MM.1S (cell line): Measurements from ENCODE around the gene NKX6-2.

Experiments used
- EZH2 ChIP-seq: fragments of 300-600 bp; sonication (generic); optimal IDR thresholded peaks from 2 replicates; pipeline ENCODE3; 2017; ENCODE audit warnings: low read depth, mild to moderate bottlenecking, antibody characterized with exemption, low read length, mixed read lengths
- EZH2phosphoT487 ChIP-seq: fragments of 300-600 bp; sonication (generic); IDR thresholded peaks from 2 replicates; pipeline ENCODE4 v1.6.1; 2018; ENCODE audit warnings: antibody characterized with exemption, low read length
- TF ChIP-seq, protein P1 (sequence below): fragments of 300-600 bp; sonication (generic); IDR thresholded peaks from 2 replicates; pipeline ENCODE4 v1.5.1; 2016; ENCODE audit warnings: antibody characterized with exemption, low read length, mixed read lengths

DNA sequence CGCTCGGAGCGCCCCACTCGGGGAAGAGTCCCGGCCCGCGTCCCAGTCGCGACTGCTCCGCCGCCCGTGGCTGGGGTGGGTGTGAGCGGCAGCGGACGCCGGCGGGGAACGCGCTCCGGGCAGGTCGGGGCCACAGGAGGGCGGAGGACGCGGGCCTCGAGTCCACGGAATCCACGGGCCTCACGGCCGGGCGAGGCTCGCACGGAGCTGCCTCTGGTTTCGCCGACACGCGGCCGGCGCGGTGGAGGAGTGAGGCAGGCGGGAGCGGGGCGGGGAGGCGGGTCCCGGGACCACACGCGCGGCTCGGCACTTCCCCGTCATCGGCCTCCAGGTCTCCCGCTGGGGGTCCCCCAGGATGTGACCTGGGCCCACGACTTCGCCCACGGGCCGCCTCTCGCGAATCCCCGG lies 533 bp upstream of the NKX6-2 start:
- TF ChIP-seq, protein P1, sequence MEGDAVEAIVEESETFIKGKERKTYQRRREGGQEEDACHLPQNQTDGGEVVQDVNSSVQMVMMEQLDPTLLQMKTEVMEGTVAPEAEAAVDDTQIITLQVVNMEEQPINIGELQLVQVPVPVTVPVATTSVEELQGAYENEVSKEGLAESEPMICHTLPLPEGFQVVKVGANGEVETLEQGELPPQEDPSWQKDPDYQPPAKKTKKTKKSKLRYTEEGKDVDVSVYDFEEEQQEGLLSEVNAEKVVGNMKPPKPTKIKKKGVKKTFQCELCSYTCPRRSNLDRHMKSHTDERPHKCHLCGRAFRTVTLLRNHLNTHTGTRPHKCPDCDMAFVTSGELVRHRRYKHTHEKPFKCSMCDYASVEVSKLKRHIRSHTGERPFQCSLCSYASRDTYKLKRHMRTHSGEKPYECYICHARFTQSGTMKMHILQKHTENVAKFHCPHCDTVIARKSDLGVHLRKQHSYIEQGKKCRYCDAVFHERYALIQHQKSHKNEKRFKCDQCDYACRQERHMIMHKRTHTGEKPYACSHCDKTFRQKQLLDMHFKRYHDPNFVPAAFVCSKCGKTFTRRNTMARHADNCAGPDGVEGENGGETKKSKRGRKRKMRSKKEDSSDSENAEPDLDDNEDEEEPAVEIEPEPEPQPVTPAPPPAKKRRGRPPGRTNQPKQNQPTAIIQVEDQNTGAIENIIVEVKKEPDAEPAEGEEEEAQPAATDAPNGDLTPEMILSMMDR, result no peak
- TF ChIP-seq EZH2 (no peak), EZH2phosphoT487 (no peak)
